Mammary epithelial cell (primary cell): Measurements from ENCODE around the gene ASF1A.

Experiments used
- EZH2 ChIP-seq: IDR thresholded peaks from 2 replicates; pipeline ENCODE4 v1.6.1; 2012; ENCODE audit warnings: low read length, inconsistent platforms, borderline replicate concordance
- TF ChIP-seq, protein P1 (sequence below), 2 donors: IDR thresholded peaks in 1 of 2; conservative IDR thresholded peaks in 1 of 2; 2 replicates each; pipeline ENCODE4 v1.5.1; 2011 to 2012; ENCODE audit warnings: inconsistent platforms in 2 of 2, low read length in 2 of 2, mild to moderate bottlenecking in 2 of 2, control low read depth in 1 of 2, low read depth in 1 of 2; ENCODE audit not compliant: insufficient read depth in 1 of 2; ENCODE audit errors: extremely low read depth in 1 of 2

DNA sequence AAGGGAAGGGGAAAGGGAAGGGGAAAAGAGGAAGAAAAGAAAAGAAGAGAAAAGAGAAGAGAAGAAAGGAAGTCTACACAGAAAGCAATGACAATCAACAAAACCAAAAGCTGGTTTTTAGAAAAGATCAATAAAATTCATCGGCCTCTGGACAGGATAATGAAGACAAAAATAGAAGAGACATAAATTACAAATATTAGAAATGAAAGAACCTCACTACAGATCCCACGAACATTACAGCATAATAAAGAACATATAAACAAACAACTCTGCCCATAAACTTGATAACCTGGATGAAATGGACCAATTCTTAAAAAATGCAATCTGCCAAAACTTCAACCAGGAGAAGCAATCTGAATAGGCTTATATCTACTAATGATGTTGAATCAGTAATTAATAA is 20.7 kb upstream of the ASF1A start:
- TF ChIP-seq, protein P1, sequence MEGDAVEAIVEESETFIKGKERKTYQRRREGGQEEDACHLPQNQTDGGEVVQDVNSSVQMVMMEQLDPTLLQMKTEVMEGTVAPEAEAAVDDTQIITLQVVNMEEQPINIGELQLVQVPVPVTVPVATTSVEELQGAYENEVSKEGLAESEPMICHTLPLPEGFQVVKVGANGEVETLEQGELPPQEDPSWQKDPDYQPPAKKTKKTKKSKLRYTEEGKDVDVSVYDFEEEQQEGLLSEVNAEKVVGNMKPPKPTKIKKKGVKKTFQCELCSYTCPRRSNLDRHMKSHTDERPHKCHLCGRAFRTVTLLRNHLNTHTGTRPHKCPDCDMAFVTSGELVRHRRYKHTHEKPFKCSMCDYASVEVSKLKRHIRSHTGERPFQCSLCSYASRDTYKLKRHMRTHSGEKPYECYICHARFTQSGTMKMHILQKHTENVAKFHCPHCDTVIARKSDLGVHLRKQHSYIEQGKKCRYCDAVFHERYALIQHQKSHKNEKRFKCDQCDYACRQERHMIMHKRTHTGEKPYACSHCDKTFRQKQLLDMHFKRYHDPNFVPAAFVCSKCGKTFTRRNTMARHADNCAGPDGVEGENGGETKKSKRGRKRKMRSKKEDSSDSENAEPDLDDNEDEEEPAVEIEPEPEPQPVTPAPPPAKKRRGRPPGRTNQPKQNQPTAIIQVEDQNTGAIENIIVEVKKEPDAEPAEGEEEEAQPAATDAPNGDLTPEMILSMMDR (conservative IDR thresholded peaks at IDR 0.05 in 1 of 2, IDR thresholded peaks at IDR 0.05 in 1 of 2; ENCODE audit: extremely low read depth in 1 of 2, insufficient read depth in 1 of 2, low read depth in 1 of 2, low read length in 2 of 2), result no peak
- no peak for TF ChIP-seq EZH2
